ENCODE results near the gene ZNF334.
A peak's percentile ranks its signal among the peaks of the same experiment; 100 is the strongest.

ZNF334 gene

GRCh38 chr20:46523696-46524328 is 10.5 kb upstream of the ZNF334 start:
- TF ChIP-seq CTCF (IDR thresholded peaks at IDR 0.05; ENCODE audit: extremely low read depth, missing control alignments) = no peak
- no peak for DNase-seq (ENCODE audit: low spot score)

GRCh38 chr20:46523108-46523507 is 9.7 kb upstream of the ZNF334 start:
- DNase-seq (ENCODE audit: low spot score) = no peak
- no peak for TF ChIP-seq CTCF (IDR thresholded peaks at IDR 0.05; ENCODE audit: extremely low read depth, missing control alignments)

DNA sequence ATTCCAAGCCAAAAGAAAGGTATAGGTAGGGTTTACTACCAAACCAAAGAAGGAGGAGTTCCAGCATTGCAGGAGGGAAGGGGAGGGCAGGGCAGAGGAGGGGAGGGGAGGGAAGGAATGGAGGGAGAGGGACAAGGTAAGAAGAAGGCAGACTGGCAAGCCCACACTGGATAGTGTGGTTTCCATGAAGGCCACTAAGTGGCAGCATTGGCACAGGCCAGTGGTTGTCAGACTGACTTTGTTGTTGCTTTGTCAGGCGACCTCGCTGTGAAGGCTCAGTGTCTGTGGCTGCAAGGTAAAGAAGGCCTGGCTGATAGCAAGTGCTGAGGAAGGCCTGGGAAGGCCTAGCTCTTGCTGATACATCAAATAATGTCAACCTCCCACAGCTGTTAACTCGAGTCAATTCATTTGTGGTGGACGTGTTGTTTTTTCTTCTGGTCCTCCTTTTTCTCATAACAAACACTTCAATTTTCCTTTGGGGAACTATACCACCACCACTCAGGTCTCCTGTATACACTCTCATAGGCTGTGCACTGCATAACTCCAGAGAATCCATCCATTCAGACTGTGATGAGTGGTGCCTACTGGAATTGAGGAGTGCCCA is 7.7 kb upstream of the ZNF334 start:
- TF ChIP-seq CTCF (IDR thresholded peaks at IDR 0.05; ENCODE audit: extremely low read depth, missing control alignments) = peak; percentile 69
- peak; percentile 73 for DNase-seq (ENCODE audit: low spot score)

DNA sequence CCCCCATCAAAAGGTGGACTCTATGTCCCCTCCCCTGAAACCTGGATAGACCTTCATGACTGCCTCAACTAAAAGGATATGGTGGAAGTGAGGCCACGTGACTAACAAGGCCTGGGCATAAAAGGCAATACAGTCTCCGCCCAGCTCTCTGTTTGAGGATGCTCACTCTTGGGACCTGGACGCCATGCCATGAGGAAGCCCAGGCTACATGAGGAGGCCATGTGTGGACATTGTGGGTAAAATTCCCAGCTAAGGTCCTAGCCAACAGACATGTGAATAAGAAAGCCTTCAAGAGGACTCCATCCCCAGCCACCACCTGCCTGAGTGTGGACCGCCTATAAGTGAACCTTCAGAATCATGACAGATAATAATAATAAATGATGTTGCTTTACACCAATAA is 7.2 kb upstream of the ZNF334 start:
- no peak for TF ChIP-seq CTCF (IDR thresholded peaks at IDR 0.05; ENCODE audit: extremely low read depth, missing control alignments)
- no peak for DNase-seq (ENCODE audit: low spot score)

- TF ChIP-seq CTCF (IDR thresholded peaks at IDR 0.05; ENCODE audit: extremely low read depth, missing control alignments) = no peak
- DNase-seq (ENCODE audit: low spot score) = no peak
Measured at GRCh38 chr20:46519471-46520068, 6.2 kb upstream of the ZNF334 start.

- TF ChIP-seq CTCF (IDR thresholded peaks at IDR 0.05; ENCODE audit: extremely low read depth, missing control alignments) = no peak
- DNase-seq (ENCODE audit: low spot score) = no peak
Measured at GRCh38 chr20:46509523-46509922, 3.8 kb downstream of the ZNF334 start.

GRCh38 chr20:46507760-46508407 is 5.5 kb downstream of the ZNF334 start:
- TF ChIP-seq CTCF (IDR thresholded peaks at IDR 0.05; ENCODE audit: extremely low read depth, missing control alignments) = no peak
- no peak for DNase-seq (ENCODE audit: low spot score)
